IgD-negative memory B cell (primary cell): ENCODE data around the gene HOXA5. TPM values are rescaled to one million over a fixed set of nuclear protein-coding genes. Genes with fewer than 3 reads are reported as not detected.
A peak's percentile ranks its signal among the peaks of the same experiment; 100 is the strongest.

Experiments
- H3K27ac Mint-ChIP-seq, 3 donors: one replicate each; pipeline ENCODE4 v1.8.0; 2020 to 2022; ENCODE audit warnings: mild to moderate bottlenecking in 3 of 3, mixed read lengths in 3 of 3, moderate library complexity in 1 of 3
- H3K27me3 Mint-ChIP-seq: one replicate; pipeline ENCODE4 v1.8.0; 2021; ENCODE audit warnings: mixed read lengths
- H3K36me3 Mint-ChIP-seq: one replicate; pipeline ENCODE4 v1.8.0; 2020; ENCODE audit warnings: mild to moderate bottlenecking, mixed read lengths
- H3K4me1 Mint-ChIP-seq, 3 donors: one replicate each; pipeline ENCODE4 v1.8.0; 2020 to 2022; ENCODE audit warnings: mixed read lengths in 3 of 3, mild to moderate bottlenecking in 1 of 3
- H3K4me3 Mint-ChIP-seq, 4 donors: one replicate each; pipeline ENCODE4 v1.8.0; 2020 to 2022; ENCODE audit warnings: mild to moderate bottlenecking in 4 of 4, mixed read lengths in 4 of 4, moderate library complexity in 3 of 4
- H3K9me3 Mint-ChIP-seq, 3 donors: one replicate each; pipeline ENCODE4 v1.8.0; 2020 to 2021; ENCODE audit warnings: mixed read lengths in 3 of 3, mild to moderate bottlenecking in 1 of 3
- polyA plus RNA-seq: library from polyadenylated mRNA; unstranded; fragments of 300-500 nt; fragmentation: Illumina TruSeq; gene quantifications from one replicate; pipeline ENCODE4 v1.2.3, GENCODE V29; 2021

The HOXA5 gene
- polyA plus RNA-seq, 1 donor from 2014 or later = not detected

GRCh38 chr7:27096768-27097514 lies 46.5 kb downstream of the HOXA5 start:
- peak overlapping the region; percentile 1 to 63 (median 30) for H3K27ac Mint-ChIP-seq
- H3K27me3 Mint-ChIP-seq = peaks cover 33% of the 10 kb centered on the region
- H3K36me3 Mint-ChIP-seq = peaks cover 7% of the 10 kb centered on the region
- peak overlapping the region; percentile 80 to 96 (median 92) for H3K4me3 Mint-ChIP-seq
- H3K4me1 Mint-ChIP-seq = peaks cover 14 to 24% (median 15%) of the 10 kb centered on the region in 3 donors
- peaks cover 0 to 2% (median 0%) of the 10 kb centered on the region in 3 donors for H3K9me3 Mint-ChIP-seq

- H3K27ac Mint-ChIP-seq = peak within 1 kb of the TSS; percentile 73 to 89 (median 82)
- peaks cover 10 to 25% (median 12%) of the 10 kb centered on the region in 3 donors for H3K4me1 Mint-ChIP-seq
- peak within 1 kb of the TSS; percentile 80 to 96 (median 94) for H3K4me3 Mint-ChIP-seq
- H3K9me3 Mint-ChIP-seq = peaks cover 0 to 2% (median 0%) of the 10 kb centered on the region in 3 donors
- peaks cover 26% of the 10 kb centered on the region for H3K27me3 Mint-ChIP-seq
- peaks cover 7% of the 10 kb centered on the region for H3K36me3 Mint-ChIP-seq
Observed at GRCh38 chr7:27095897-27096767, 47.3 kb downstream of the HOXA5 start, which contains the start of gene HOXA1. HOXA1 (minus strand) TSS chr7:27096000; CDS start chr7:27095912, 88 bp downstream.

- Mint-ChIP-seq H3K36me3 (peaks cover 5% of the 10 kb centered on the region), H3K27me3 (peaks cover 28% of the 10 kb centered on the region), H3K4me3 (peak overlapping the region; percentile 80 to 96 (median 94)), H3K9me3 (peaks cover 0 to 2% (median 0%) of the 10 kb centered on the region in 3 donors), H3K4me1 (peaks cover 10 to 25% (median 12%) of the 10 kb centered on the region in 3 donors), H3K27ac (peak overlapping the region; percentile 73 to 89 (median 82))
Observed at GRCh38 chr7:27095050-27095896, 48.2 kb downstream of the HOXA5 start.

- H3K27me3 Mint-ChIP-seq = peaks cover 31% of the 10 kb centered on the region
- H3K9me3 Mint-ChIP-seq = peaks cover 0 to 2% (median 0%) of the 10 kb centered on the region in 3 donors
- peak overlapping the region; percentile 20 to 96 (median 86) for H3K4me3 Mint-ChIP-seq
- H3K36me3 Mint-ChIP-seq = peaks cover 3% of the 10 kb centered on the region
- H3K4me1 Mint-ChIP-seq = peaks cover 10 to 21% (median 12%) of the 10 kb centered on the region in 3 donors
- H3K27ac Mint-ChIP-seq = peak overlapping the region in 2 of 3 donors; percentile 55 to 73
Observed at GRCh38 chr7:27094304-27095049, 49.0 kb downstream of the HOXA5 start.

GRCh38 chr7:27093184-27093895 lies 50.1 kb downstream of the HOXA5 start:
- peaks cover 5% of the 10 kb centered on the region for H3K36me3 Mint-ChIP-seq

GRCh38 chr7:27092819-27093110 lies 50.7 kb downstream of the HOXA5 start:
- H3K36me3 Mint-ChIP-seq = peaks cover 5% of the 10 kb centered on the region
- peak overlapping the region in 1 of 4 donors; percentile 80 for H3K4me3 Mint-ChIP-seq
- H3K27me3 Mint-ChIP-seq = peaks cover 37% of the 10 kb centered on the region
- H3K4me1 Mint-ChIP-seq = peaks cover 12 to 15% (median 12%) of the 10 kb centered on the region in 3 donors
- H3K27ac Mint-ChIP-seq = peak overlapping the region in 1 of 3 donors; percentile 26
- H3K9me3 Mint-ChIP-seq = peaks cover 0 to 5% (median 2%) of the 10 kb centered on the region in 3 donors

More at GRCh38 chr7:27093184-27093895, 50.1 kb downstream of the HOXA5 start:
- H3K9me3 Mint-ChIP-seq = peaks cover 0 to 5% (median 2%) of the 10 kb centered on the region in 3 donors
- H3K4me3 Mint-ChIP-seq = peak overlapping the region in 1 of 4 donors; percentile 80
- peak overlapping the region in 1 of 3 donors; percentile 26 for H3K27ac Mint-ChIP-seq
- H3K4me1 Mint-ChIP-seq = peaks cover 12 to 14% (median 12%) of the 10 kb centered on the region in 3 donors
- H3K27me3 Mint-ChIP-seq = peaks cover 35% of the 10 kb centered on the region

GRCh38 chr7:27091941-27092818 lies 51.3 kb downstream of the HOXA5 start:
- peak overlapping the region in 2 of 3 donors; percentile 26 to 64 for H3K27ac Mint-ChIP-seq
- peak overlapping the region in 2 of 4 donors; percentile 19 to 80 for H3K4me3 Mint-ChIP-seq

GRCh38 chr7:27091105-27091504 lies 52.4 kb downstream of the HOXA5 start:
- Mint-ChIP-seq H3K9me3 (peaks cover 0 to 5% (median 2%) of the 10 kb centered on the region in 3 donors), H3K27me3 (peaks cover 35% of the 10 kb centered on the region), H3K27ac (no peak overlapping the region), H3K4me3 (peak overlapping the region in 1 of 4 donors; percentile 80), H3K36me3 (peaks cover 5% of the 10 kb centered on the region), H3K4me1 (peaks cover 5 to 16% (median 13%) of the 10 kb centered on the region in 3 donors)

More at GRCh38 chr7:27091941-27092818, 51.3 kb downstream of the HOXA5 start:
- H3K9me3 Mint-ChIP-seq = peaks cover 0 to 5% (median 2%) of the 10 kb centered on the region in 3 donors
- peaks cover 5% of the 10 kb centered on the region for H3K36me3 Mint-ChIP-seq
- peaks cover 7 to 18% (median 14%) of the 10 kb centered on the region in 3 donors for H3K4me1 Mint-ChIP-seq
- H3K27me3 Mint-ChIP-seq = peaks cover 37% of the 10 kb centered on the region

Other genes starting within 250 kb of the HOXA5 start
- gene HOXA1, start 47.7 kb downstream of the HOXA5 start, polyA plus RNA-seq = 0.24 TPM
- gene HOXA2, start 41.0 kb downstream of the HOXA5 start, polyA plus RNA-seq = not detected
- gene HOXA4, start 12.9 kb downstream of the HOXA5 start, polyA plus RNA-seq = not detected
- 0.39 TPM for gene HOXA6, start 4.1 kb upstream of the HOXA5 start, polyA plus RNA-seq
- not detected for gene HOXA3, start 8.9 kb upstream of the HOXA5 start, polyA plus RNA-seq
- 1.0 TPM for gene HOXA7, start 13.0 kb upstream of the HOXA5 start, polyA plus RNA-seq
- 0.20 TPM for gene HOXA9, start 21.9 kb upstream of the HOXA5 start, polyA plus RNA-seq
- 0.70 TPM for gene HOXA10, start 30.6 kb upstream of the HOXA5 start, polyA plus RNA-seq
- not detected for gene HOXA11, start 41.6 kb upstream of the HOXA5 start, polyA plus RNA-seq
- gene HOXA13, start 56.4 kb upstream of the HOXA5 start, polyA plus RNA-seq = not detected
- not detected for gene EVX1, start 99.1 kb upstream of the HOXA5 start, polyA plus RNA-seq